HCT116 (cell line): ENCODE data around the gene IGFLR1.

Experiments
- EGR1 ChIP-seq: IDR thresholded peaks from 2 replicates; pipeline ENCODE4 v1.6.1; 2012; ENCODE audit warnings: low read depth
- JUND ChIP-seq: IDR thresholded peaks from 2 replicates; pipeline ENCODE4 v1.6.1; 2012
- POLR2AphosphoS5 ChIP-seq: IDR thresholded peaks from 2 replicates; pipeline ENCODE4 v1.6.1; 2011; ENCODE audit warnings: mild to moderate bottlenecking, low read depth, low read length, moderate library complexity
- RAD21 ChIP-seq: IDR thresholded peaks from 2 replicates; pipeline ENCODE4 v1.6.1; 2012; ENCODE audit warnings: low read depth, mild to moderate bottlenecking
- YY1 ChIP-seq: IDR thresholded peaks from 2 replicates; pipeline ENCODE4 v1.6.1; 2011; ENCODE audit warnings: low read length, low read depth, moderate library complexity, mild to moderate bottlenecking; ENCODE audit not compliant: insufficient replicate concordance; ENCODE audit errors: extremely low read depth
- TF ChIP-seq, protein P1 (sequence below), 3 experiments: fragments of 200-600 bp in 1 of 3; sonication (generic) in 1 of 3; IDR thresholded peaks in 2 of 3; conservative IDR thresholded peaks in 1 of 3; 2 replicates each; pipeline ENCODE4 v1.5.1; 2012 to 2017; ENCODE audit warnings: low read depth in 2 of 3, low read length in 2 of 3, antibody characterized with exemption in 1 of 3, borderline replicate concordance in 1 of 3, control low read depth in 1 of 3, mild to moderate bottlenecking in 1 of 3, mixed read lengths in 1 of 3, mixed run types in 1 of 3, moderate library complexity in 1 of 3; ENCODE audit not compliant: insufficient read depth in 1 of 3
- TF ChIP-seq, protein P2 (sequence below): IDR thresholded peaks from 2 replicates; pipeline ENCODE4 v1.6.1; 2012

DNA sequence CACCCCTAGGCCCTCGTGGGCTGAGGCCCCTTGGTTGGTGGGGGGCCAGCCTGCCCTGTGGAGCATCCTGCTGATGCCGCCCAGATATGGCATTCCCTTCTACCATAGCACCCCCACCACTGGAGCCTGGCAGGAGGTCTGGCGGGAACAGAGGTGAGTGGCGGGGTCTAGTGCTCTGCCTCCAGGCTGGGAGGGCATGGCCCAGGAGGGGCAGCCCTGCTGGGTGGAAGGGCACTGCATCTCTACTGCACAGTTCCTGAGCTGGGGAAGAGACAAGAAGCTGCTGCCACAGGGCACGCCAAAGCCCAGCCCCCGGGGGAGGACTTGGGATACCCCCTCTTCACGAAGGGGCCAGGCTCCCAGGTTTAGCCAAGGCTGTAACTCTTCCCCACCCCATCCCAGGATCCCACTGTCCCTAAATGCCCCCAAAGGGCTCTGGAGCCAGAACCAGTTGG lies 26.9 kb downstream of the IGFLR1 start:
- TF ChIP-seq, protein P1, sequence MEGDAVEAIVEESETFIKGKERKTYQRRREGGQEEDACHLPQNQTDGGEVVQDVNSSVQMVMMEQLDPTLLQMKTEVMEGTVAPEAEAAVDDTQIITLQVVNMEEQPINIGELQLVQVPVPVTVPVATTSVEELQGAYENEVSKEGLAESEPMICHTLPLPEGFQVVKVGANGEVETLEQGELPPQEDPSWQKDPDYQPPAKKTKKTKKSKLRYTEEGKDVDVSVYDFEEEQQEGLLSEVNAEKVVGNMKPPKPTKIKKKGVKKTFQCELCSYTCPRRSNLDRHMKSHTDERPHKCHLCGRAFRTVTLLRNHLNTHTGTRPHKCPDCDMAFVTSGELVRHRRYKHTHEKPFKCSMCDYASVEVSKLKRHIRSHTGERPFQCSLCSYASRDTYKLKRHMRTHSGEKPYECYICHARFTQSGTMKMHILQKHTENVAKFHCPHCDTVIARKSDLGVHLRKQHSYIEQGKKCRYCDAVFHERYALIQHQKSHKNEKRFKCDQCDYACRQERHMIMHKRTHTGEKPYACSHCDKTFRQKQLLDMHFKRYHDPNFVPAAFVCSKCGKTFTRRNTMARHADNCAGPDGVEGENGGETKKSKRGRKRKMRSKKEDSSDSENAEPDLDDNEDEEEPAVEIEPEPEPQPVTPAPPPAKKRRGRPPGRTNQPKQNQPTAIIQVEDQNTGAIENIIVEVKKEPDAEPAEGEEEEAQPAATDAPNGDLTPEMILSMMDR (IDR thresholded peaks at IDR 0.05 in 2 of 3, conservative IDR thresholded peaks at IDR 0.05 in 1 of 3; ENCODE audit: borderline replicate concordance in 1 of 3, insufficient read depth in 1 of 3, low read depth in 2 of 3, low read length in 2 of 3): no peak
- TF ChIP-seq POLR2AphosphoS5 (no peak), YY1 (no peak), JUND (no peak), EGR1 (no peak), RAD21 (no peak)
- TF ChIP-seq, protein P2, sequence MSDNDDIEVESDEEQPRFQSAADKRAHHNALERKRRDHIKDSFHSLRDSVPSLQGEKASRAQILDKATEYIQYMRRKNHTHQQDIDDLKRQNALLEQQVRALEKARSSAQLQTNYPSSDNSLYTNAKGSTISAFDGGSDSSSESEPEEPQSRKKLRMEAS: no peak
